DND-41 (cell line): ENCODE results near the gene LTB4R2.

Experiments
- EZH2 ChIP-seq: IDR thresholded peaks from 3 replicates; pipeline ENCODE4 v1.6.1; 2012; ENCODE audit warnings: borderline replicate concordance, low read depth, mild to moderate bottlenecking, moderate library complexity, low read length, inconsistent platforms; ENCODE audit not compliant: severe bottlenecking
- TF ChIP-seq, protein P1 (sequence below): IDR thresholded peaks from 2 replicates; pipeline ENCODE4 v1.5.1; 2012; ENCODE audit warnings: borderline replicate concordance, low read length, moderate library complexity, mild to moderate bottlenecking; ENCODE audit not compliant: poor library complexity, severe bottlenecking; ENCODE audit errors: extremely low read depth

DNA sequence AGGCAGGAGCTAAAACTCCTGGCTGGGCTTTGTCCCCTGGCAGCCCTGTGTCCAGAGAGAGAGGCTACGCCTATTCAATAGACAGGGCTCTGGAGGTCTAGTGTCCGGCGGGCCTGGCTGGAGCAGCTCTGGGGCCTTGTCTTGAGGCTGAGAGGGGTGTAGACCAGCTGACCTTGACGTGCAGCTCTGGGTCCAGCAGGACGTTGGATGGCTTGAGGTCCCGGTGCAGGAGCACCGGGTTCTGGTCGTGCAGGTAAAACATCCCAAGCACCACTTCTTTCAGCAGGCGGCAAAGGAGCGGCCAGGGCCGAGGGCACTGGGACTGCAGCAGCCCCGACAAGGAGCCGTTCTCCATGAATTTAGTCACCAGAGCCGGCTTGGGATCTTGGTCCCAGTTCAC lies 28.9 kb downstream of the LTB4R2 start:
- TF ChIP-seq, protein P1, sequence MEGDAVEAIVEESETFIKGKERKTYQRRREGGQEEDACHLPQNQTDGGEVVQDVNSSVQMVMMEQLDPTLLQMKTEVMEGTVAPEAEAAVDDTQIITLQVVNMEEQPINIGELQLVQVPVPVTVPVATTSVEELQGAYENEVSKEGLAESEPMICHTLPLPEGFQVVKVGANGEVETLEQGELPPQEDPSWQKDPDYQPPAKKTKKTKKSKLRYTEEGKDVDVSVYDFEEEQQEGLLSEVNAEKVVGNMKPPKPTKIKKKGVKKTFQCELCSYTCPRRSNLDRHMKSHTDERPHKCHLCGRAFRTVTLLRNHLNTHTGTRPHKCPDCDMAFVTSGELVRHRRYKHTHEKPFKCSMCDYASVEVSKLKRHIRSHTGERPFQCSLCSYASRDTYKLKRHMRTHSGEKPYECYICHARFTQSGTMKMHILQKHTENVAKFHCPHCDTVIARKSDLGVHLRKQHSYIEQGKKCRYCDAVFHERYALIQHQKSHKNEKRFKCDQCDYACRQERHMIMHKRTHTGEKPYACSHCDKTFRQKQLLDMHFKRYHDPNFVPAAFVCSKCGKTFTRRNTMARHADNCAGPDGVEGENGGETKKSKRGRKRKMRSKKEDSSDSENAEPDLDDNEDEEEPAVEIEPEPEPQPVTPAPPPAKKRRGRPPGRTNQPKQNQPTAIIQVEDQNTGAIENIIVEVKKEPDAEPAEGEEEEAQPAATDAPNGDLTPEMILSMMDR: no peak
- TF ChIP-seq EZH2: no peak
